GM13977 (cell line): ENCODE measurements around the gene MAN2B2.

ENCODE experiments used
- DNase-seq: peaks from one replicate; pipeline ENCODE4 v3.0.0; 2012; ENCODE audit warnings: low spot score
- CTCF ChIP-seq: IDR thresholded peaks from 2 replicates; pipeline ENCODE4 v1.5.1; 2012; ENCODE audit warnings: mild to moderate bottlenecking, control low read depth; ENCODE audit not compliant: insufficient read depth; ENCODE audit errors: extremely low read depth, missing control alignments
- in situ Hi-C: fragments of 300-500 bp; cut with MboI; formaldehyde crosslinking; loops from one replicate; pipeline ENCODE4 v1.12.0; 2022; ENCODE audit warnings: low sequenced_read_pairs, low pct_unique_long_range_greater_than_20kb, mixed read lengths, inconsistent platforms; ENCODE audit not compliant: unreplicated experiment

Gene MAN2B2

GRCh38 chr4:6657242-6658208, 82.5 kb downstream of the MAN2B2 start:
- in situ Hi-C loops: no loop called here
- no peak for DNase-seq
- TF ChIP-seq CTCF: no peak

GRCh38 chr4:6658209-6658595, 83.2 kb downstream of the MAN2B2 start:
- TF ChIP-seq CTCF: no peak
- DNase-seq: no peak
- in situ Hi-C loops: no loop called here

- in situ Hi-C loops: no loop called here
- TF ChIP-seq CTCF: no peak
- no peak for DNase-seq
Observed at GRCh38 chr4:6658597-6659075, 83.6 kb downstream of the MAN2B2 start.

- no peak for TF ChIP-seq CTCF
- in situ Hi-C loops: no loop called here
- DNase-seq: no peak
Observed at GRCh38 chr4:6659897-6660296, 84.9 kb downstream of the MAN2B2 start.

- DNase-seq: no peak
- no peak for TF ChIP-seq CTCF
- in situ Hi-C loops: no loop called here
Observed at GRCh38 chr4:6660430-6660829, 85.4 kb downstream of the MAN2B2 start.

GRCh38 chr4:6662591-6662990, 87.6 kb downstream of the MAN2B2 start:
- DNase-seq: no peak
- in situ Hi-C loops: no loop called here
- no peak for TF ChIP-seq CTCF
